SU-DHL-6 (cell line): ENCODE results near the gene NPAS1.

Experiments used
- EZH2phosphoT487 ChIP-seq: fragments of 200-600 bp; sonication (generic), shearing (Covaris generic); conservative IDR thresholded peaks from 2 replicates; pipeline ENCODE4 v1.6.1; 2018; ENCODE audit warnings: mild to moderate bottlenecking, antibody characterized with exemption, low read length, moderate library complexity, mixed read lengths
- TF ChIP-seq, protein P1 (sequence below): fragments of 200-600 bp; sonication (generic); IDR thresholded peaks from one replicate; pipeline ENCODE4 v1.5.1; 2017; ENCODE audit warnings: antibody characterized with exemption, mild to moderate bottlenecking, low read length, moderate library complexity; ENCODE audit not compliant: insufficient read depth, poor library complexity, severe bottlenecking

GRCh38 chr19:47027586-47028088, 8.0 kb downstream of the NPAS1 start:
- TF ChIP-seq, protein P1, sequence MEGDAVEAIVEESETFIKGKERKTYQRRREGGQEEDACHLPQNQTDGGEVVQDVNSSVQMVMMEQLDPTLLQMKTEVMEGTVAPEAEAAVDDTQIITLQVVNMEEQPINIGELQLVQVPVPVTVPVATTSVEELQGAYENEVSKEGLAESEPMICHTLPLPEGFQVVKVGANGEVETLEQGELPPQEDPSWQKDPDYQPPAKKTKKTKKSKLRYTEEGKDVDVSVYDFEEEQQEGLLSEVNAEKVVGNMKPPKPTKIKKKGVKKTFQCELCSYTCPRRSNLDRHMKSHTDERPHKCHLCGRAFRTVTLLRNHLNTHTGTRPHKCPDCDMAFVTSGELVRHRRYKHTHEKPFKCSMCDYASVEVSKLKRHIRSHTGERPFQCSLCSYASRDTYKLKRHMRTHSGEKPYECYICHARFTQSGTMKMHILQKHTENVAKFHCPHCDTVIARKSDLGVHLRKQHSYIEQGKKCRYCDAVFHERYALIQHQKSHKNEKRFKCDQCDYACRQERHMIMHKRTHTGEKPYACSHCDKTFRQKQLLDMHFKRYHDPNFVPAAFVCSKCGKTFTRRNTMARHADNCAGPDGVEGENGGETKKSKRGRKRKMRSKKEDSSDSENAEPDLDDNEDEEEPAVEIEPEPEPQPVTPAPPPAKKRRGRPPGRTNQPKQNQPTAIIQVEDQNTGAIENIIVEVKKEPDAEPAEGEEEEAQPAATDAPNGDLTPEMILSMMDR: no peak
- TF ChIP-seq EZH2phosphoT487: no peak
